HFF-Myc (cell line): ENCODE measurements around the gene ARHGAP6.
A peak's percentile ranks its signal among the peaks of the same experiment; 100 is the strongest.

ENCODE experiments used
- DNase-seq: peaks from one replicate; pipeline ENCODE4 v3.0.0-alpha.2; 2011; ENCODE audit warnings: low read depth; ENCODE audit errors: extremely low read depth
- H3K4me3 ChIP-seq: replicated peaks from 2 replicates; pipeline ENCODE4 v1.5.1; 2011; ENCODE audit warnings: low read depth, mild to moderate bottlenecking, control low read depth, low read length
- CTCF ChIP-seq: IDR thresholded peaks from 2 replicates; pipeline ENCODE4 v1.5.1; 2012; ENCODE audit warnings: mild to moderate bottlenecking, low read depth, low read length, control low read depth; ENCODE audit errors: missing control alignments

The ARHGAP6 gene

GRCh38 chrX:11688201-11688600 lies 22.5 kb upstream of the ARHGAP6 start:
- DNase-seq = no peak
- TF ChIP-seq CTCF = no peak
- no peak overlapping the region for H3K4me3 ChIP-seq

DNA sequence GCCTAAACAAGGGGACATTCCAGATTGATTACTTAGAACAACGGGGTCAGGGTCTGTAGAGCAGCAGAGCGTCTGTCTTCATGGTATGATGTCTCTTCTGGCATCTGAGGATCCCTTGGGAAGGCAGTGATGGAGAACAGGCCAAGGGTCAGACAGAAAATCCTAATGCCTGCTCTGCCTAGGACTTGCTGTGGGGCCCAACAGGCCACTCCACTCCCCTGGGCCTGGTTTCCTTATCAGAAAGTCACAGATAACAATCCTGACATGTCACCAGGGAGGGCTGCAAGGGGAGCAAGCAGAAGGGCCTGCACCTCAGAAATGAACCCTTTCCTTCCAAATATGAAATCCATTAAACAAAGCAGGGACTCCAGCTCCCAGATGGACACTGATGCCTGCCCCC lies 21.4 kb upstream of the ARHGAP6 start:
- no peak overlapping the region for H3K4me3 ChIP-seq
- DNase-seq = no peak
- no peak for TF ChIP-seq CTCF

- no peak for TF ChIP-seq CTCF
- no peak overlapping the region for H3K4me3 ChIP-seq
- DNase-seq = no peak
Observed at GRCh38 chrX:11683057-11683456, 17.3 kb upstream of the ARHGAP6 start.

DNA sequence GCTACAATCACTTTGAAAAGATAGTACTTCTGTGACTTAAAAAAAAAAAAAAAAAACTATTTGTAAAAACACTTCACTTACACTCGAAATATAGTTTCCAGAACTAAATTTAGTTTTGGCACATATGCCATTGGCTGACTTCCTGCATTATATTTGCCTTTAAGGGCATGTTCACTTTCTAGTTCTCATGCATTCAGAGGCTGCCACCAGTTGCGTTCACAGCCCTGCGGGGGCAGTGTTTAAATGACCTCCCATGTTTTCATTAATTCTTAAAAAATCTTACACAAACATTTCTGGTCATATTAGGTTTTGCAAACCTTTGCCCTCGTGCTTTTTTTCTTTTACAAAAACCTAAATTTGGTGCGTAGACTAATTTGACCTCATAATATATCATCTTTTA lies 12.4 kb upstream of the ARHGAP6 start:
- TF ChIP-seq CTCF = peak; percentile 25
- no peak overlapping the region for H3K4me3 ChIP-seq
- no peak for DNase-seq

DNA sequence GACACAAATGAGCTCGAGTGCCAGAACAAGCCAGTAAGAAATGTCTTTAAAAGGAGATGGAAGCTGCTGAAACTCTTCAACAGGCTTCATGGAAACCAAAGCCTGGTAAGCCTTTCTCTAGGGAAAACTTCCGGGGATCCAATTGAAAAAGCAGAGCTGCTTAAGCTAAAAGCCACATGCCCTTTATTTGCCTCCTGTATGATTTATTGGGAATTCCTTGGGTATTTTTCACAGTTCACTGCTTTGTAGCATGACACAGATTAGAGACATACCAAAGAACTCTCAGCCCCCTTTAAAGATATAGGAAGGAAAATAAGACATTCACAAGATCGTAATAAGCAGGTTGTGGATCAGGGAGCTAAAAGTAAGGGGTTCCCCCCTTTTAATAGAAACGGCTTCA lies 6.5 kb upstream of the ARHGAP6 start:
- no peak for TF ChIP-seq CTCF
- no peak for DNase-seq
- H3K4me3 ChIP-seq = no peak overlapping the region

DNA sequence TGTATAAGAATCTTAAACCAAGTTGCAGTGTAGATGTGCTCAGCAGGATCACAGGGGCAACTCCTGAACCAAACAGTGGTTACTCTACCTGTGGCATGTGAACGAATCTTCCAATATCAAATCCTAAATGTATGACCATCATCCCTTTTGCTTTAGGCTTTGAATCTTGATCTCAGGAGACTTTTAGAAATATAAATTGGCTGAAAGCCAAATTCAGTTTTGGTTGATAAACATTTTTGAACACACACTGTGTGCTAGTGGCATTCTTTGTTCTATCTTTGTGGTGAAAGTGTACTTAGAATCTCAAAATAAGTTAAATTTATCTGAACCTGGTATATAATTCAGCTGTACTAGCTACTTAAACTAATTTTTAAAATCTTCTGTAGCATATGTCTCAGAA lies 4.6 kb upstream of the ARHGAP6 start:
- TF ChIP-seq CTCF = no peak
- no peak overlapping the region for H3K4me3 ChIP-seq
- no peak for DNase-seq

DNA sequence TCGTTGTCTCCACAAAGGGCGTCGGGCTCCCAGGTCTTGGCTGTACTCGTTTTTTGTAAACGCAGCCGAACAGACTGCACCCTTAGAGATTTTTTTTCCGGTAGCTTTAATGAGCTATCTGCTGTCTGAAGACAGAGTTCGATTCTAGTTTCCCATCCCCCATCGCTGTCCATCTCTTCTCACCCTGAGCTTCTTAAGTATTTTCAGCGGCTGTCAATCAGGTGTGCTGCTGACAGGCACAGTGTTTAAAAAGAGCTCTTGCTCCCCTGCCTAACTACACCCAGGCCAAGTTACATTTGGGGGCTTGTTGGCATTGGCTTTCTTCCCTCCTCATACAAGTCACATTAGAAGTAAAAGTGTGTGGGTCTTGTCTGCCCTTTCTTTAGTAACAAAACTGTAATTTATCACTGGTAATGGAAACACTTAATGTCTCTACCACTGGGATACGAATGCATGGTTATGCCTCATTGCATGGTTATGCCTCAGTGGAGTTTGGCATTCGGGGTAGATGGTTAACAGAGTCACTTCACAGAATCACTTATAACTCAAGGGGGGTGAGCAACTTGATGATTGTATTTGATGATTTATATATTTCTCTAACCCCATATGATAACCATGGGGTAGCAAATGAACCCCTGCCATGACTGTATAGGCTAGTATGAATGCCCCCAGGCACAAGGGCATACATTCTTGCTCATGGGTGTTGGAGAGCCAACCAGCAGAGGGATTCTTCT lies 1.4 kb upstream of the ARHGAP6 start:
- no peak overlapping the region for H3K4me3 ChIP-seq
- no peak for TF ChIP-seq CTCF
- no peak for DNase-seq
